ENCODE measurements around the gene HDAC4. TPM values are rescaled to one million over a fixed set of nuclear protein-coding genes. Genes with fewer than 3 reads are reported as not detected.

Gene HDAC4
- total RNA-seq, 1 experiment from 2014 or later = 47.6 TPM

DNA sequence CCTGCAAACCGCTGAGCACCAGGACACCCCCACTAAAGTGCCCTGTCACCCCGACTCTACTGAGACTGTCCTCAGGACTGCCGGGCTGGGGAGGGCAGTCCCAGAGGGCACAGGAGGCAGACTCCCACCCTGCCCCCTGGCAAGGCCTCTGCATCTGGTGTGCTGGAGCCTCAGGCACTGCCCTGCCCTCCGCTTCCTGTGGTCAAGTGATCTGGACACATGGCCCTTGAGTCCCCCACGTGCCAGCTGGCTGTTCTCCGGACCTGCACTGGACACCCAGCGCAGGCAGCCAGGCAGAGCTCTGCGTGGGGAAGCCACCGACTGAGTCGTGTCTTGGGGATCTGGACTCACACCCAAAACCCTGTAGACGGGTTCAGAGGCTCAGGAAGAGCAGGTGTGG is 335.3 kb downstream of the HDAC4 start:
- Histone ChIP-seq H3K9me3 (ENCODE audit: control insufficient read depth in 1 of 2, insufficient read depth in 1 of 2, low read depth in 1 of 2, low read length in 2 of 2) (no peaks in the 10 kb centered on the region), H3K9ac (ENCODE audit: low read length) (no peak overlapping the region), H3K4me1 (ENCODE audit: control insufficient read depth in 1 of 2, insufficient read depth in 2 of 2, low read length in 2 of 2) (peaks cover 10 to 11% of the 10 kb centered on the region in 2 experiments), H3K27ac (ENCODE audit: low read depth, low read length) (no peak overlapping the region), H3K4me3 (replicated peaks in 1 of 2; ENCODE audit: low read depth in 1 of 2, low read length in 2 of 2) (no peak overlapping the region), H3K79me2 (ENCODE audit: insufficient read depth, low read length) (no peaks in the 10 kb centered on the region), H3K9me2 (ENCODE audit: insufficient read depth) (no peaks in the 10 kb centered on the region), H4K20me1 (ENCODE audit: insufficient read depth) (no peaks in the 10 kb centered on the region), H3K36me3 (ENCODE audit: control insufficient read depth in 1 of 2, insufficient read depth in 2 of 2, low read length in 2 of 2) (peaks cover 0 to 4% of the 10 kb centered on the region in 2 experiments; a peak in 2 of 4 replicates), H3K4me2 (ENCODE audit: low read length) (no peak overlapping the region), H2AFZ (ENCODE audit: low read depth, low read length, poor library complexity, severe bottlenecking) (no peak overlapping the region), H3K27me3 (ENCODE audit: insufficient read depth, low read length) (no peaks in the 10 kb centered on the region)
- TF ChIP-seq, protein P1, sequence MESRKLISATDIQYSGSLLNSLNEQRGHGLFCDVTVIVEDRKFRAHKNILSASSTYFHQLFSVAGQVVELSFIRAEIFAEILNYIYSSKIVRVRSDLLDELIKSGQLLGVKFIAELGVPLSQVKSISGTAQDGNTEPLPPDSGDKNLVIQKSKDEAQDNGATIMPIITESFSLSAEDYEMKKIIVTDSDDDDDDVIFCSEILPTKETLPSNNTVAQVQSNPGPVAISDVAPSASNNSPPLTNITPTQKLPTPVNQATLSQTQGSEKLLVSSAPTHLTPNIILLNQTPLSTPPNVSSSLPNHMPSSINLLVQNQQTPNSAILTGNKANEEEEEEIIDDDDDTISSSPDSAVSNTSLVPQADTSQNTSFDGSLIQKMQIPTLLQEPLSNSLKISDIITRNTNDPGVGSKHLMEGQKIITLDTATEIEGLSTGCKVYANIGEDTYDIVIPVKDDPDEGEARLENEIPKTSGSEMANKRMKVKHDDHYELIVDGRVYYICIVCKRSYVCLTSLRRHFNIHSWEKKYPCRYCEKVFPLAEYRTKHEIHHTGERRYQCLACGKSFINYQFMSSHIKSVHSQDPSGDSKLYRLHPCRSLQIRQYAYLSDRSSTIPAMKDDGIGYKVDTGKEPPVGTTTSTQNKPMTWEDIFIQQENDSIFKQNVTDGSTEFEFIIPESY (IDR thresholded peaks at IDR 0.05; ENCODE audit: extremely low read depth, insufficient replicate concordance, low read length) = no peak
- TF ChIP-seq EZH2phosphoT487 (IDR thresholded peaks at IDR 0.05; ENCODE audit: borderline replicate concordance) (no peak), ELF1 (IDR thresholded peaks at IDR 0.05; ENCODE audit: borderline replicate concordance, low read depth) (no peak), EZH2 (IDR thresholded peaks at IDR 0.05) (no peak), MAX (IDR thresholded peaks at IDR 0.05) (no peak), ZNF274 (IDR thresholded peaks at IDR 0.05; ENCODE audit: low read depth, low read length) (no peak), POLR2AphosphoS5 (IDR thresholded peaks at IDR 0.05; ENCODE audit: low read depth, low read length) (no peak)
- ChIA-PET POLR2A (no interaction called here), RAD21 (ENCODE audit: low non-redundant PET in 1 of 2, low total read pairs in 2 of 2, uncharacterized antibody in 2 of 2, unreplicated experiment in 2 of 2) (no interaction called here), CTCF (no interaction called here)
- DNase-seq (ENCODE audit: low read depth, low spot score) (no peak), ATAC-seq (no peak)
- no TSS peak for BruUV-seq (replicated peaks)
- intact Hi-C loops (cut with micrococcal nuclease) = no loop called here

DNA sequence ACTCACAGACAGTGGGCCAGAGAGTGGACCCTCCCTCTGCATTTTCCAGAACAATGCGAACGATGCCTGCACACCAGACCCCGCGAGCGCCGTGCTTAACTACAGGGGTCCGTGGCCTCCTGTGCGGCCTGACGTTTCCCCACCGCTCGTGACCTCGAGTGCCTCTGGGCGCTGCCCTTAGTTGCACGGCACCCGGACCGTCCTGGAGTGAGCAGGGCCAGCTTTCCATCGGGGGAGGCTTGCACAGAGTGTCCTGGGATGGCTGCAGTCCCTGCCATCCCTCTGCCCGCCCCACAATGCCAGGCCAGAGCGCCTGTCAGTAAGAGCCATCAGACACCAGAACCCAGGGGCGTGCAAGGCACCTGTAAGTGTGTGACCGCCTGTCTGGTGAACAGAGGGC is 335.9 kb downstream of the HDAC4 start:
- no peak overlapping the region for H3K4me3 ChIP-seq (replicated peaks in 1 of 2; ENCODE audit: low read depth in 1 of 2, low read length in 2 of 2)
- CTCF ChIA-PET = no interaction called here
- peaks cover 3 to 4% of the 10 kb centered on the region in 2 experiments for H3K4me1 ChIP-seq (ENCODE audit: control insufficient read depth in 1 of 2, insufficient read depth in 2 of 2, low read length in 2 of 2)
- DNase-seq (ENCODE audit: low read depth, low spot score) (no peak), ATAC-seq (no peak)
- no peaks in the 10 kb centered on the region for H4K20me1 ChIP-seq (ENCODE audit: insufficient read depth)
- no peaks in the 10 kb centered on the region for H3K9me2 ChIP-seq (ENCODE audit: insufficient read depth)
- H3K79me2 ChIP-seq (ENCODE audit: insufficient read depth, low read length) = no peaks in the 10 kb centered on the region
- H3K9me3 ChIP-seq (ENCODE audit: control insufficient read depth in 1 of 2, insufficient read depth in 1 of 2, low read depth in 1 of 2, low read length in 2 of 2) = no peaks in the 10 kb centered on the region
- intact Hi-C loops (cut with micrococcal nuclease) = no loop called here
- no peak for TF ChIP-seq JUND (IDR thresholded peaks at IDR 0.05)
- TF ChIP-seq REST (IDR thresholded peaks at IDR 0.05; ENCODE audit: low read depth) = no peak
- no peak for TF ChIP-seq ELF1 (IDR thresholded peaks at IDR 0.05; ENCODE audit: borderline replicate concordance, low read depth)
- TF ChIP-seq POLR2AphosphoS5 (IDR thresholded peaks at IDR 0.05; ENCODE audit: low read depth, low read length) = no peak
- no peak for TF ChIP-seq ZNF274 (IDR thresholded peaks at IDR 0.05; ENCODE audit: low read depth, low read length)
- TF ChIP-seq EZH2phosphoT487 (IDR thresholded peaks at IDR 0.05; ENCODE audit: borderline replicate concordance) = no peak
- TF ChIP-seq ZFX (IDR thresholded peaks at IDR 0.05) = no peak
- POLR2A ChIA-PET = no interaction called here
- RAD21 ChIA-PET (ENCODE audit: low non-redundant PET in 1 of 2, low total read pairs in 2 of 2, uncharacterized antibody in 2 of 2, unreplicated experiment in 2 of 2) = no interaction called here
- no peak overlapping the region for H3K27ac ChIP-seq (ENCODE audit: low read depth, low read length)
- H3K9ac ChIP-seq (ENCODE audit: low read length) = no peak overlapping the region
- BruUV-seq (replicated peaks) = no TSS peak
- H3K4me2 ChIP-seq (ENCODE audit: low read length) = no peak overlapping the region
- H3K36me3 ChIP-seq (ENCODE audit: control insufficient read depth in 1 of 2, insufficient read depth in 2 of 2, low read length in 2 of 2) = peaks cover 0 to 4% of the 10 kb centered on the region in 2 experiments; a peak in 2 of 4 replicates
- no peak overlapping the region for H2AFZ ChIP-seq (ENCODE audit: low read depth, low read length, poor library complexity, severe bottlenecking)
- no peaks in the 10 kb centered on the region for H3K27me3 ChIP-seq (ENCODE audit: insufficient read depth, low read length)
